Stimulated activated CD4-positive, alpha-beta T cell treated with anti-CD3 and anti-CD28 coated beads, Interleukin-4, amount 100 ng/mL, for 1 hour (primary cell): ENCODE results near the gene NFIA.

Source experiments
- DNase-seq: peaks from one replicate; pipeline ENCODE4 v3.0.0-alpha.2; 2020

Gene NFIA

DNA sequence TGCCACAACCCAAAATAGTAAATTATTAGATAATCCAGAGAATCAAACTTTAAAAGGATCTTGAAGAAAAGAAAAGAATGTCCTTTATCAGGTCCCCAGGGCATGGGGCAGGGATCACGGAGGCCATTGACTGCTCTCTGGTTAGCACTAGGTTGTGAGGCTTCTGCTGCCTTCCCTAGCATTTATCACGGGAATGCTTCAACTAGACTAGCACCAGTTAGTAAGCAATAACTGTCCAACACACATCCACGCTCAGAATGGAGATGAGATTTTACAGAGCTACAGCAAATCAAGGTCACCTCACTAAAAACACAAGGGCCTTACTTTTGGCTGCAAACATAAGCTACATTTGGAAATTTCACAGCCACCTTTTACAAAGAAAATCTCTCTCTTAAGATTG lies 304.0 kb downstream of the NFIA start:
- no peak for DNase-seq

DNA sequence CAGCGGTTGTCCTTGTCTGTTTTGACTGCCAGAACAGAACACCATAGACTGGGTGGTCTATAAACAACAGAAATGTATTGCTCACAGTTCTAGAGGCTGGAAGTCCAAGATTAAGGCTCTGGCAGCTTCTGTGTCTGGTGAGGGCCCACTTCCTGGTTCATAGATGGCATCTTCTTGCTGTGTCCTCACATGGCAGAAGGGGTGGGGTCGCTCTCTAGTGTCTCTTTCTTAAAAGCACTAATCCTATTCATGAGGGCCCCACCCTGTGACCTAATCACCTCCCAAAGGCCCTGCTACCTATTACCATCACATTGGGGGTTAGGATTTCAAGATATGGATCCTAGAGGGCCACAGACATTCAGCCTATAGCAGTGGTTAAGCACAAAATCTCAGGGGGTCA lies 304.4 kb downstream of the NFIA start:
- no peak for DNase-seq

DNA sequence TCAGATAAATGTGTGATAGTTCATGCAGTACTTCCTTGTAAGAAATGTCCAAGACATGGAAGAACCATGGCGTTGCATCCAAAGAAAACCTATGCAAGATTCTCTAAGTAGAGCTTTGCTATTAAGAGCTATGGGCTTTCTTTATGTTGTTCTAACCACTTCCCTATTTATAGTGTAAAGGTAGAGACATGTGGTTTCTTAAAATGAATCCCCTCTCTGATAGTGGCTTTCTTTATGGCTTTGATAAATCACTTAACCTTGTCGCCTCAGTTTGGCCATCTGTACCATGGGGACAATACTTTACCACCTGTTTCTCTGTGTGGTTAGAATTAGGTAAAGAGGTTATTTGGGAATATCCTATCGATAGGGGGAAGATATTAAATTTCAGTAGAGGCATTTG lies 305.5 kb downstream of the NFIA start:
- no peak for DNase-seq

DNA sequence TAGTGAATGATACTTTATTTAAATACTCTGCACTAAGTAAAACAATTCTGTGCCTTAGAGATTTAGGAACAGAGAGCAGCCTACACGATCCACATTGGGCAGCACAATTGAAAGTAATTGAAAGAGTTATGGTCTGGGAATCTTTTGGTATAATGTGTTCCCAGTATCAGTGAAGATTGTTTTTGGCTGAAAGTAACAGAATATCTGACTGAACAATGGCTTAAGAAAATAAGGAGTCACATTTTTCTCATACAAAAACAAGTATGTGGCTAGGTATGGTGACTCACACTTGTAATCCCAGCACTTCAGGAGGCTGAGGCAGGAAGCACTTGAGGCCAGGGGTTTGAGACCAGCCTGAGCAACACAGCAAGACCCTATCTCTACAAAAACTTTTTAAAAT lies 306.2 kb downstream of the NFIA start:
- no peak for DNase-seq

DNA sequence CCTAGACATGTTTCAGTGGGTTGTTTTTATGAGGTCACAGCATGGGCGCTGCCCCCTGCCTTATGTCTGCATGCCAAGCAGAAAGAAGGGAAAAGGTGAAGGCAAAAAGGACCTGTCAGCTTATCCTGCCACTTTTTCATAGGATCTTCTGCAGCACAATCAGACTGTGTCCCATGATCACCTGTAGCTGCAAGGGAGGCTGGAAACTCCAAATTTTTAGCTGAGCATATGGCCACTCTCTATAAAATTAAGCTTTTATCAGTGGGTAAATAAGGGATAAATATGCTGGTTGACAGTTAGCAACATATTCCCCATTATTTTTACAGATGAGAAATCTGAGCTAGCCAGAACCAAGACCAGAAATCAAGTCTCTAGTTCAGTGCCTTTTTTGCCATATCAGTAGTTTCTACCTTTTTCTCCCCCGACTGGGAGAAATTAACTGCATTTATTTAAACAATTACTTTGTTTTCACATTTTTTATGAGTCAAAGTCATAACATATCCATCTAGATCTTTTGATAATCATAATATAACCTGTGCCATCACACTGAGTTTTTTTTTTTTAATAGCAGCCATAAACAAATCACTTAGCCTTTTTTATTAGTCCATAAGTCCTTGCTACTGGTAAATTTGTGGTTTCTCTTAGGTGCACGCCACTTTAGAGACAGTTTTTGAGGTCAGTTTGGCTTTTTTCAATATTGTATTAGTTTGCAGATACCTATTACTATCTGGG lies 307.0 kb downstream of the NFIA start:
- no peak for DNase-seq

DNA sequence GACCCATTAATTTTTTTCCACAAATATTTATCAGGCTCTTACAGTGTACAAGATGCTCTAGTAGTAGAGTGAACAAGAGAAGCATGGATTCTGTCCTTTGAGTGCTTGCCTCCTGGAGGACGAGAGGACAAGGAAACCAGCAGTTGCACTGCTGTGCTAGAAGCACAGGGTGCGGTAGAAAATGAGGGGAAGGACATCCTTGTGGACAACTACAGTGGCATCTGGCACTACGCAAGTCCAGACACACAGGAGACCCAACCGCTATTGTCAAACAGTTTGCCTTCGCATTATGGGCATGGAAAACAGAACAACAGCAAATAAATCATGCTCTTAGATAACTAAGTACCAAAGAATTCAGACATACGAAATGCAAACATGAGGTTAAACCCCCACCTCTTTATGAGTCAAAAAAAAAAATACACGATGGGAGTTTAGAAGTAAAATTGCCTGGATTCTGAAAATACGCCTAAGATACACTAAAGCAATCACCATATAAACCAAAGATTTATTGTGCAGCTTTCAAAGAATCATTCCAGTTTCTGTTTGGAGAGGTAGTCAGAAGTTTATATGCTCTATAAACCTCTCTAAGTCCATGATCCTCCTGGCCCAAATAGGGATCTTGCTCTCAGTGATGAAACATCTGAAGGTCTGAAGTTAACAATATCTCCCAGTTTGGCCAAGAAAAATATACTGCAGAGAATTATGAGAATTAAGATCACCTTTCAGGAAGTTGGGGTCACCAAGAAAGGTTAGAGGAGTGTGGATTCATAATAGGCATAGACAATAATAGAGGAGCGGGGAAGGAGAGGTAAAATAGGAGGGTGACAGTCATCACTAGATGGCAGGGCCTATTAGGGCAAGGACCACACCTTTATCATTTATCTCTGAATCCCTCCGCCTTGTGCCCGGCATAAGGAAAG lies 307.8 kb downstream of the NFIA start:
- no peak for DNase-seq

DNA sequence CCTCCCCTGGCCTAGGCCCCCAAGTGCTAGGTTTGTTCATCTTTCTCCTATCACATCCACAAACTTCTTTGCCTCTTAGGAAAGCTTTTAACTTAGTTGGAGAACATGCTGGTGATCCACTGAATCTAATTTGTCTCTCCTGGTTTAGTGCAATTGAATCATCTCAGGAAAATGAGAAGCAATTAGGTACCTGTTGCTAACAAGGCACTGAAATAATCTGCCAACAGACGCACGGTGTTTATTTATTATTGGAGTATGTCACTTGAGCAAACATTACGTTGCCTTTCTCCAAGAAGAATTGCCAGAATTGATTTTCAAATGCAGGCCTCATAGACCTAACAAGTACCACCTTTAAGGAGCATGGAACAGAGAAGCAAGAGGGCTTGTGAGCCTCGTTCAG lies 309.4 kb downstream of the NFIA start:
- DNase-seq: no peak

DNA sequence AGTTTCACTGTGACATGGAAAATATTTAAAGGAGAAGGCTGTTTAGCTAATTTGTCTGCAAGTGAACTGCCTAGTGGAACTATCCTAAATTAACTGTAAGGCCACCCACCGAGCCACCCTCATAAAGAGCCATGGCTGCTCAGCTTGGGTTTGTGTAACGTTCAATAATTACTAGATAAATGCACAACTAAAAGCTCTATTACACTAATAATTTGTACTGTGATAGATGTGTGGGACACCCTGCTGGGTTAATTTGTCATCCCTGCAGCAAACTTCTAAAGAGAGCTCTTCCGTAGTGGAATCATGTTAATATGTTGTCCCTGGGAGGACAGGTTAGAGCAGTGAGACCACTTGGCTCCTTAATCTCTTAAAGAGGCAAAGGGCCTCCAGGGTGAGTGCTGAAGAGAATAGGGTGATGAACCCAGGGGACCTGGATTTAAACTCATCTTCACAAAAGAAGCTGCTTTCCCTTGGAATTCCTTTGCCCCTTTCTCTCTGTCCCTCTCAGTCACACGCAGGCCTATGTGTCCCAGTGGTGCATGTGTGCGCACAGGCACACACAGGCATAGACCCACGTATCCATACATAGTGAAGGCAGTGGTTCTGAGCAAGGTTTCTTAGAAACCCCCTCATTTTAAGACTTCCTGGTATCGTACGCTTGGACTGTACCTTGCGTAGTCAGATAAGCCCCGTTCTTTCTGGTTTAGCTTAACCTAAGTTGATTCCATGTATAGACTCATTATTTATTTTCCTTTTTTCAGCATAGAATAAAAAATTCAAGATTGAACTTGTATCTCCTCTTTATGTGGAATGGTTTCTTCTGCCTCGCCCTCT lies 310.3 kb downstream of the NFIA start:
- no peak for DNase-seq

DNA sequence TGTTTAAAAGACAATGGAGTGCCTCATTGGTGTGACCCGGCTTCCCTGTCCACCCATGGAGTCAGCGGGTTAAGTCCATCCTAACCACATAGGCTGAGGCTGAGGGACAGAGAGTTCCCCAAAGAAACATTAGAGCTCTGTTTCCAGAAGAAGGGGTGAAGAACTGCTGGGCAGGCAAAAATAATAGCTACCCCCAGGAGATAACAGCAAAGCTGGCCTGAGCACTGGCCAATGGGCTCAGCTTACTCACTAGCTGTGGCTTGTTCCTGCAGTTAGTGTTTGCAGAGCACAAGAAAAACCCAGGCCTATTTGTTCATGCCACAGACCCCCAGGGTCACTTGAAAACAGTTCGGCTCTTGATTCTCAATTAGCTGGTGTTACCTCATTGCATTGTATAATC lies 311.2 kb downstream of the NFIA start:
- no peak for DNase-seq

DNA sequence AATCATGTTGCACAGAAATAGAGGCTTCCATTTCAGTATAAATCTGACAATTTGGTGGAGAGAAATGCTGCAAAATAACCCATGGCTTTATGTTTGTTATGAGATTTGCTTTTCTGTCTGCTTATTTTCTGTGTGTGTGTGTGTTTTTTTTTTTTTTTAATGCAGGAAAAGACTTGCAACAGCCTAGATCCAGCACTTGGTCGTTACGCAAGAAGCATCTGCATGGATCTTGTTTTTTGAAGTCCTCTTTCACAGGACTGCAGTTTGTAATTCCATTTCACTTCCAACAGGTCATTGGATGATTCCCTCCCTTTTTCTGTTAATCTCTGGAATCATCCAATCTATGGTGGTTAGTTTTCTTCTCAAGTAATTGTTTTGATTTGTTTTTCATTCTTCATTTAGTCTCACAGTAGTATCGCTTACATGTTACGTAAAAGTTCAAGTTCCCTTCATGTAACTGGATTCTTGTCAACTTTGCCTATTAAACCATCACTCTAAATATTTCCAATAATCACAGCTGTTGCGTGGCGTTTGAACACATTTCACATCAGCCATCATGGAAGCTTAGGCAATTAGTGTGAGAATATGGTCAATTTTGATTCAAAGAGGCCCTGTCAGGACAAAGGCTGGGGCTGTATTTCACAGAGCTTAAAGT lies 312.9 kb downstream of the NFIA start:
- no peak for DNase-seq

DNA sequence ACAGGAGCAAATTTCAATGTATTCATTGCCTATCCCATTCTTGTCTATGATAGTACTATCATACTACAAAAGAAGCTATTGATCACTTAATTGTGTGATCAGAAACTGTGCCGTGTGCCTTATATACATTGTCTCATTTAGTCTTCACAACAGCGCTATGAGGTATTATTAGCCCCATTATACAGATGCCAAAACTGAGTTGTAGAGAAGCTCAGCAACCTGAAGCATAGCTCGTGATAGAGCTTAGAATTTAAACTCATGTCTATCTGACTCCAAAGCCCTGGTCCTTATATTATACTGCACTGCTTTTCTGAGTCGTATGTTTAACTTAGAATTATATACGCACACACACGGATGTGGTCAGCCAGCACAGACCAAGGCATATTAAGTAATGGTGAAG lies 315.1 kb downstream of the NFIA start:
- no peak for DNase-seq

DNA sequence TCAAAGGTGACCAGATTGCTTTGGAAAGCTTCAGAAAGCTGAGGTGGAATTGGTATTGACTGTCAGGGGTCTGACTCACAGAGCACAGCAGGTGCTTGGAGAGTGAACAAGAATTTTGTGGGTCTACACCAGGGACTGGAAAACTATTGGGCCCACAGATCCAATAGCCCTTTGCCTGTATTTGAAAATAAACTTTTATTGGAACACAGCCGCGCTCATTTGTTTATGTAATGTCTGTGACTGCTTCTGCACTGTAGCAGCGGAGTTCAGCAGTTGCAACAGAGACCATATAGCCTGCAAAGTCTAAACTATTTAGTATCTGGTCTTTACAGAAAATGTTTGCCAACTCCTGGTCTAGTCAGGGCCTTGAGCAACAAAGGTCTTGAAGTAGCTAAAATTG lies 315.6 kb downstream of the NFIA start:
- no peak for DNase-seq

DNA sequence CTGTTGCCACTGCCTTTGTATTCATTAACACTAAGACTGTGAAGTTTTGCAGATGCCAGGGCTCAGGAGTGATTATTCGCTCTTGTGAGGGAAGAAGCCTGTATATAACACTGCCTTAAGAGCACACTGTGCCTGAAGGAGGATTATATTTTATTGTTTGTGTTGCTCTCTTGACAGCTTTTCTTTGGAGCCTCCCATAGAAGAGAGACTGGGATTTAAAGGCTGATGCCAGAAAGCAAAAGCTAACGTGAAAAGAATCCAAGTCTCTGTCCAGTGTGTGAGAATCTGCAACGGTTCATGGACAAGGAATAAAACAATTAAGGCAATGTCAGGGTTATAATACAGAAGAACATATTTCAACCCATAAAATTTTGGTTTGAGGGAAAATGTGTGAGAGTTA lies 316.8 kb downstream of the NFIA start:
- DNase-seq: no peak

DNA sequence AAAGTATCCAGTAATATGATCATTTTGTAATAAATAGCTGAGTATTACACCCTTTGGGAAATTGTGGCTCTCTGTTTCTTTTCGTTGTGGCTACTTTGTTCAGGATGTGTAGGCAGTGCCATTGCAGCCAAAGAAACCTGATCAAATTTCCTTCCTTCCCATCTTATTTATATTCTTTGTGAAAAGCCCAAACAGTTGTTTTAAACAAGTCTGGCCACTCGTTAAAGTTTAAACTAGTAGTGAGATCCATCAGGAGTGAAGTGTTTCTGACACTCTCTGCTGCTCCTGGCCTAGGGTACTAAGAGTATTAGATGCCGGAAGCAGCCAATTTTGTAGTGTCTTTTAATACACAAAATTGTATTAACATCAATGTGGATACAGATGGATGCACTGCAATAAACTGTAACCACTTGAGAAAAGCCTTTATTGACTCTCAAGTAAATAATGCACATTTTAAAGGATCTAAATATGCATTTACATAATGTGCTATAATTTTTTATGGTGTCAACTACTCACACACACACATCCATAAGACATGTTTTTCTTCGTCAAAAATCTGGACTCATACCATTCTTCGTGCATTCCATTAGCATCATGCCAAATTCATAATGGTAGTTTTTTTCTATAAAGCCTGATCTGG lies 317.9 kb downstream of the NFIA start:
- DNase-seq: no peak

DNA sequence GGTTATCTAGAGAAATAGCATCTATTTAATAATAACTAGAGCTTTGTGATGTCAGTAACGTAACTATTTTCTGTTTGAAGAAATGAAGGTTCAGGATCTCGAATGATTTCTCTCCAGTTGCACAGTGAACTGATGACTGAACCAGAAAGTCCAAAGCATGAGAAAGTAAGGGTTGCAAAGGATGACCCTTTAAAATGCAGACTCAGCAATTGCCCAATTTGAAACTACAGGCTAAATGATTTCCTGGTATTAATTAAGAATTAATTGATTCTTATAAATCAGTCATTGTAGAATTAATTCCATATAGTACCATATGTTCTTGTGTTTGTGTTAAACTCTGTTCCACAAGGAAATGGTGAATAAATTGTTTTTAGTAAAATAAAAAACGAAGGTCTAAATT lies 318.6 kb downstream of the NFIA start:
- no peak for DNase-seq

DNA sequence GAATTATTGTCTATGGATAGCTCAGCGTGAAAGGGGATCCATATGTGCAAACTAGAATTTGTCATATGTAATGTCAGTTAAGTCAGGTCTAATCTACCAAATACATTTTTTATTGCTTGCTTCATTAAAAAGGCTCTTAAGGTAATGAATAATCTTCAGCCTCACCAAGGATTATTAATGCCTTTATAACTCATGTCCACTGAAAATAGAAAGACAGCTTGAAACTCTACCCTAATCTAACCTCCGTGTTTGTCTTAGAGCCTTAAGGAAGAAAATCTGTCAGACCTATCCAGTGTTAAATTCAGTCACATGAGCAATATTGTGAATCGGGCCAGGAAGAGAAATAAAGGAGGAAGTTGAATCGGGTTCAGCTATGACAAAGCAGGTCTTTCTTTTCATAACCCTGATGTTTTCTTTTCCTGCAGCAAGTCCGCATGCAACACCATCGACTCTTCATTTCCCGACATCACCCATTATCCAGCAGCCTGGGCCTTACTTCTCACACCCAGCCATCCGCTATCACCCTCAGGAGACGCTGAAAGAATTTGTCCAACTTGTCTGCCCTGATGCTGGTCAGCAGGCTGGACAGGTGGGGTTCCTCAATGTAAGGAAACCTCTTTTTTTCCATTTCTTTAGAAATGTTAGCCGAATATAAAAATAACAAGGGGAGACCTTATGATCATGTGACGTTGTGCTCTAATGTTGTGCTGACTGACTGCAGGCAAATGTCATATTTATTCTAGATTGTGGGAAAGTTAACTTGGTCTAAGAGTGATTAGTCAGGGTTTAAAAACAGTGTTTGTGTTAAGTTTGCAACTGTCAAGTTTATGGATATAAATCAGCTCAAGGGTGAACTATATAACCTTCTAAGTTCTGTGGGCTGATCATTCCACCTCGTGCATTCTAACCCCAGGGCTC lies 321.6 kb downstream of the NFIA start:
- DNase-seq: no peak

DNA sequence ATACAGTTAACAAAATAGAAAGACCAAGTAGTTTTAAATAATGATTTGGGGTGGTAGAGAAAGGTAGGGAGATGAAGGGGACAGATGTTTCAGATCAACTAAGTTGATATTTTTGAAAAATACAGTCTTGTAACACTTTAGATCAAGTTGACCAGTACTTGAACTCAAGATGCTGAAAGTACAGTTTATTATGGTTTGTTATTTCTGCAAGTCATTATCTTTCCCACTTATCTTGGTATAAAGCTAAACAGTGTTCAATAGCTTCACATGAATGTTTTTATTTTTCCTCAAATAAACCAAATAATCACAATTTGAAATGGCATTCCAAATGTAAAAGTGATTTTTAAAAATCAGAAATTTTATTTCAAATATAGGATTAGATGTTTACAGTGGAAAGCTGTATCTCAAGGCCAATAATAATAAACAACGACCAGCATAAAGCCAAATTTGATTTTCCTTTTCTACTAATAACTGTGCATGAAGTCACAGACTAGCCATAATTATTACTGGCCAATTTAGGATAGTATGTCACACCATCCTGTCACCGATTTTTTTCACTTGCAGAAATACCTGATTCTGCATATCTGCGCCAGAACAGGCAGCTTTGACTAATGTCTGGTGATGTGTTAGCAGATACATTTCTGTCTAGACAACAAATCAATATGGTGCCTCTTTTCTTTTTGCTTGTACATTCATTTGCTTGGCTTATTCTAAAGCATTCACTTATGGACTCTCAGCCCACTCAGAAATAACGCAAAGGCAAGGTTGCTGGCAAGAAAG lies 322.4 kb downstream of the NFIA start:
- no peak for DNase-seq

DNA sequence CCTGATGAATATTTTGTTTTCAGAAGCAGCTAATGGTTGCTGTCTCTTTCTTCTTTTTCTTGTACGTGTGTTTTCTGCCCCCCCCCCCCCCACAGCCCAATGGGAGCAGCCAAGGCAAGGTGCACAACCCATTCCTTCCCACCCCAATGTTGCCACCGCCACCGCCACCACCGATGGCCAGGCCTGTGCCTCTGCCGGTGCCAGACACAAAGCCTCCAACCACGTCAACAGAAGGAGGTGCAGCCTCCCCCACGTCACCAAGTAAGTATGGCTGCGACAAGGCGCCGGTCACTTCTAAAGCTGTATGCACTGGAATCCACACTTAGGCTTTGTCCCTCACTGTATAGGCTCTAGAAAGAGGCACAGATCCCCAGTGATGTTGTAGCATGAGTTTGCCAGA lies 324.1 kb downstream of the NFIA start:
- no peak for DNase-seq

DNA sequence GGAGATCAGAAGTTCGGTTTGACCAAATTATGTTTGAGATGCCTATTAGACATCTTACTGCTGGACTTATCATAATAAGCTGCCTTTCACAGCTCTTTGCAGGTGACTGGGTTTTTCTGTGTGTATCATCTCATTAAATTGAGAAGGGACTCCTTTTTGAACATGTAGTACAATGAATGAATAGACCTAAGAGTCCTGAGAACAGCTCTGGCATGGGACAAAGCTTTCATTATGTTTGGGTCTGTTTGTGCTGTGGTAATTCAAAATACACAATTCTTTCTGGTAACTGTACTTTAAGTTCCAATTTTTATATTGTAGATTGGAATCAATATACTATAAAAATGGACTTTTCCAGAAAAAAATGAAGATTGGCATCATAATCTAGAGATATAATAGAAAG lies 330.2 kb downstream of the NFIA start:
- no peak for DNase-seq

DNA sequence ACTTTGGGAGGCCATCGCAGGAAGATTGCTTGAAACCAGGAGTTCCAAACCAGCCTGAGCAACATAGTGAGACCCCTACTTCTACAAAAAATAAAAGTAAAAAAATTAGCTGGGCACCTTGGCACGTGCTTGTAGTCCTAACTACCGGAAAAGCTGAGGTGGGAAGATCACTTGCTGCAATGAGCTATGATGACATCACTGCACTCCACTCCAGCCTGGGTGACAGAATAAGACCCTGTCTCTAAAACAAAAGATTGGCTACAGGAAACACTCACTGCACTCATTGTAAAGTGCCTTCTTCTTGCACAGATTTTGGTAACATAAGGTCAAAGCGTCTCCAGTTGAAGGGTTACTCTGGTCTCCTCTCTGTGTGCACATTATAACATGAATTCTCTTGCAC lies 336.8 kb downstream of the NFIA start:
- DNase-seq: no peak

DNA sequence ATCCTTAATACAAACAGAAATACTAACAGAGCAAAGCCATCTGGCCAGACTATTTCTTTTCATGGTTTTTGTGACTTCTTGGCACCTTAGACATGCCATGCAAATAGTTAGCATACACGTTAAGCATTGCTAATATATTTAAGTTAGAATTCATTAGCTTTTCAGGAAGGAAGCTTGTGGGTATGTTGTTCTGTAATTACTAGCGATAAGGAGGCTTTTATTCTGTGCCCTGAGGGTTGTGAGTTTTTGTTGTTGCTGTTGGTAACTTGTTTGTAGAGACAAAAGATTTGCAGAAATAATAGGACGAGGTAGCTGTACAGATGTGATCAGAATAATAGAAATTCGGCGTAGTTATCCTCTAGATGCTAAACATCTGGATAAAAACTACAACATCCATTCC lies 337.3 kb downstream of the NFIA start:
- no peak for DNase-seq
